Gastrocnemius medialis (tissue), 4 donors: Measurements from ENCODE around the gene DNPEP.

Source experiments
- CTCF ChIP-seq, 5 experiments: fragments of 450-650 bp in 3 of 5; fragments of 200-600 bp in 2 of 5; sonication (generic) in 2 of 5; IDR thresholded peaks in 4 of 5; conservative IDR thresholded peaks in 1 of 5; 1 replicate in 4 of 5; 2 replicates in 1 of 5; pipeline ENCODE4 v1.5.1; 2016 to 2019; ENCODE audit warnings: antibody characterized with exemption in 5 of 5, mild to moderate bottlenecking in 3 of 5, moderate library complexity in 3 of 5
- POLR2A ChIP-seq, 2 donors: fragments of 450-650 bp; IDR thresholded peaks; one replicate each; pipeline ENCODE4 v1.6.1; 2017; ENCODE audit warnings: antibody characterized with exemption in 2 of 2, mild to moderate bottlenecking in 2 of 2, moderate library complexity in 2 of 2

- no peak for TF ChIP-seq CTCF (IDR thresholded peaks at IDR 0.05 in 4 of 5, conservative IDR thresholded peaks at IDR 0.05 in 1 of 5)
- peak; percentile 95 to 96 for TF ChIP-seq POLR2A (IDR thresholded peaks at IDR 0.05)
Measured at GRCh38 chr2:219434718-219435525, 47.2 kb upstream of the DNPEP start, which contains the start of gene SPEG.
